ENCODE results near the gene FBXO10. TPM values are rescaled to one million over a fixed set of nuclear protein-coding genes. Genes with fewer than 3 reads are reported as not detected.

Gene FBXO10
- total RNA-seq, 5 donors from 2014 or later (not counting 1 experiment from before 2014, with no cell fraction given) = 2.9 to 5.0 (median 3.8) TPM

DNA sequence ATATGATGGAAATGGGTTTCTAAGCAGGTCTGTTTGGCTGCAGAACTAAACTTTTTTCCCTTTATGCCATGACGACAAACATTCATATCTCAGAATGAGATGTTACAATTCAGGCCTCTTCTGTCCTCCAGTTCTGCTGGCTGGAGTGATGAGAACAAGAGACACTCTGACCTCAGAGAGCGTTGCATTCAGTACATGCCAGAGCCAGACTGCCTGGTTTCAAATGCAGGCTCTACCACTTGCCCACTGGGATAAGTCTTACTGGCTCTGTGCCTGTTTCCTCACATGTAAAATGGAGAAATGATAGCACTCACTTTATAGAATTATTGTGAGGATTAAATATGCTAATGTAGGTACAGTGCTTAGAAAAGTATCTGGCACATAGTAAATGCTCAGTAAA lies 41.0 kb upstream of the FBXO10 start:
- H3K27me3 ChIP-seq (replicated peaks in 1 of 2; ENCODE audit: control insufficient read depth in 2 of 2, extremely low read depth in 1 of 2, insufficient read depth in 2 of 2, low read length in 1 of 2) = no peaks in the 10 kb centered on the region
- H3K4me3 ChIP-seq (ENCODE audit: control insufficient read depth in 1 of 2, extremely low read depth in 1 of 2, low read length in 1 of 2) = no peak overlapping the region
- no peaks in the 10 kb centered on the region for H3K4me1 ChIP-seq (ENCODE audit: control insufficient read depth in 1 of 2, extremely low read depth in 1 of 2, insufficient read depth in 2 of 2, low read length in 2 of 2)
- ChIA-PET POLR2A (no interaction called here), CTCF (no interaction called here)
- no peak for ATAC-seq (replicated peaks in 1 of 4)
- Mint-ChIP-seq H3K27ac (no peak overlapping the region), H3K4me1 (no peaks in the 10 kb centered on the region), H3K4me3 (no peak overlapping the region), H3K27me3 (peaks cover 0 to 14% of the 10 kb centered on the region in 2 donors), H3K36me3 (no peaks in the 10 kb centered on the region), H3K9me3 (no peaks in the 10 kb centered on the region)
- H3K27ac ChIP-seq (ENCODE audit: low read length) = no peak overlapping the region
- DNase-seq = no peak
- WGBS (ENCODE audit: insufficient coverage) = 75% methylated on average over 2 of the region's 2 CpGs
- H3K9me3 ChIP-seq = no peaks in the 10 kb centered on the region
- no peaks in the 10 kb centered on the region for H3K36me3 ChIP-seq (ENCODE audit: control insufficient read depth in 2 of 2, extremely low read depth in 1 of 2, insufficient read depth in 1 of 2, low read length in 1 of 2)

DNA sequence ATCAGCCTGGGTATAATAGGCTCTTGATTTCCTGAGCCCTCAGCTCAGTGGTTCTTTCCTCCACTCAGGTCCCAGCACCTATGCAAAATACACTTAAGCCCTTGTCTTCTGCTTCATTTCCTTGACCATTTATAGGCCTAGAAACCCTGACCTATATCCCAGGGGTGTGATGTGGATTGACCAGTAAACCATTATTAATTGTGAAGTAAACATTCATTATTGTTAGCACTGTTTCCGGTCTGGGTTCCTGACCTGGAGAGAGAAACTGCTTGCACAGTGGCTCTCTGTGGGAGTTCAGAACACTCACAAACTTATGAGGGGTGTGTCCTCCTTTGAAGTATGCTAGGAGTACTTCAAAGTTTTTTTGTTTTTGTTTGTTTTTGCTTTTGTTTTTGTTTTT lies 35.8 kb upstream of the FBXO10 start:
- Histone ChIP-seq H3K9me3 (no peaks in the 10 kb centered on the region), H3K4me1 (ENCODE audit: control insufficient read depth in 1 of 2, extremely low read depth in 1 of 2, insufficient read depth in 2 of 2, low read length in 2 of 2) (no peaks in the 10 kb centered on the region), H3K27ac (ENCODE audit: low read length) (no peak overlapping the region), H3K27me3 (replicated peaks in 1 of 2; ENCODE audit: control insufficient read depth in 2 of 2, extremely low read depth in 1 of 2, insufficient read depth in 2 of 2, low read length in 1 of 2) (peaks cover 0 to 5% of the 10 kb centered on the region in 2 experiments), H3K4me3 (ENCODE audit: control insufficient read depth in 1 of 2, extremely low read depth in 1 of 2, low read length in 1 of 2) (no peak overlapping the region), H3K36me3 (ENCODE audit: control insufficient read depth in 2 of 2, extremely low read depth in 1 of 2, insufficient read depth in 1 of 2, low read length in 1 of 2) (no peaks in the 10 kb centered on the region)
- ChIA-PET CTCF (interaction anchor here (0.5 to 1.0 kb wide), 2 partner anchors 8 to 18 kb away, joined by 3 to 4 read pairs; no protein-coding TSS in a partner anchor), POLR2A (no interaction called here)
- WGBS (ENCODE audit: insufficient coverage) = no CpG with 5 or more reads among the region's 1 CpG
- H3K36me3 Mint-ChIP-seq = no peaks in the 10 kb centered on the region
- H3K9me3 Mint-ChIP-seq = no peaks in the 10 kb centered on the region
- no peak for ATAC-seq (replicated peaks in 1 of 4)
- H3K4me3 Mint-ChIP-seq = no peak overlapping the region
- no peaks in the 10 kb centered on the region for H3K4me1 Mint-ChIP-seq
- peaks cover 11 to 17% of the 10 kb centered on the region in 2 donors for H3K27me3 Mint-ChIP-seq
- no peak overlapping the region for H3K27ac Mint-ChIP-seq
- DNase-seq = no peak

DNA sequence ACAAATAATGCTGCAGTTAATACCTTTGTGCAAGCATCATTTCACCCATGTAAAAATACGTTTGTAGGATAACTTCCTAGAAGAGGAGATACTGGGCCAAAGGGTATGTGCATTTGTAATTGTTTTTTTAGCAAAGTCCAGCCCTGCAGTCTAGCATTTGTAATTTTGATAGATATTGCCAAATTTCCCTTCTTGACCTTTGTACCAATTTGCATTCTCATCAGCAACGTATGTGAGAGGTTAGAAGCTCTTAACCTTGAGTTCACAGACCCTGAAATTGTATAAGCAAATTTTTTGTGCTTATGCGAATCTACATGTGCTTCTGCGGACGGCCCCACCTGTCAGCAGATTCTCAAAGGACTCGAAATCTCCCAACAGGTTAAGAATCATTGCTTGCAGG lies 34.8 kb upstream of the FBXO10 start:
- Mint-ChIP-seq H3K4me1 (no peaks in the 10 kb centered on the region), H3K9me3 (no peaks in the 10 kb centered on the region), H3K36me3 (no peaks in the 10 kb centered on the region), H3K27ac (no peak overlapping the region), H3K4me3 (no peak overlapping the region), H3K27me3 (peaks cover 11 to 17% of the 10 kb centered on the region in 2 donors)
- Histone ChIP-seq H3K36me3 (ENCODE audit: control insufficient read depth in 2 of 2, extremely low read depth in 1 of 2, insufficient read depth in 1 of 2, low read length in 1 of 2) (no peaks in the 10 kb centered on the region), H3K27ac (ENCODE audit: low read length) (no peak overlapping the region), H3K27me3 (replicated peaks in 1 of 2; ENCODE audit: control insufficient read depth in 2 of 2, extremely low read depth in 1 of 2, insufficient read depth in 2 of 2, low read length in 1 of 2) (peaks cover 0 to 6% of the 10 kb centered on the region in 2 experiments), H3K4me3 (ENCODE audit: control insufficient read depth in 1 of 2, extremely low read depth in 1 of 2, low read length in 1 of 2) (no peak overlapping the region), H3K4me1 (ENCODE audit: control insufficient read depth in 1 of 2, extremely low read depth in 1 of 2, insufficient read depth in 2 of 2, low read length in 2 of 2) (no peaks in the 10 kb centered on the region), H3K9me3 (no peaks in the 10 kb centered on the region)
- no peak for DNase-seq
- no CpG with 5 or more reads among the region's 6 CpGs for WGBS (ENCODE audit: insufficient coverage)
- POLR2A ChIA-PET = no interaction called here
- CTCF ChIA-PET = interaction anchor here in 1 of 2 donors (1.0 kb wide), 1 partner anchor 8 kb away, joined by 4 read pairs; no protein-coding TSS in a partner anchor
- ATAC-seq (replicated peaks in 1 of 4) = no peak

DNA sequence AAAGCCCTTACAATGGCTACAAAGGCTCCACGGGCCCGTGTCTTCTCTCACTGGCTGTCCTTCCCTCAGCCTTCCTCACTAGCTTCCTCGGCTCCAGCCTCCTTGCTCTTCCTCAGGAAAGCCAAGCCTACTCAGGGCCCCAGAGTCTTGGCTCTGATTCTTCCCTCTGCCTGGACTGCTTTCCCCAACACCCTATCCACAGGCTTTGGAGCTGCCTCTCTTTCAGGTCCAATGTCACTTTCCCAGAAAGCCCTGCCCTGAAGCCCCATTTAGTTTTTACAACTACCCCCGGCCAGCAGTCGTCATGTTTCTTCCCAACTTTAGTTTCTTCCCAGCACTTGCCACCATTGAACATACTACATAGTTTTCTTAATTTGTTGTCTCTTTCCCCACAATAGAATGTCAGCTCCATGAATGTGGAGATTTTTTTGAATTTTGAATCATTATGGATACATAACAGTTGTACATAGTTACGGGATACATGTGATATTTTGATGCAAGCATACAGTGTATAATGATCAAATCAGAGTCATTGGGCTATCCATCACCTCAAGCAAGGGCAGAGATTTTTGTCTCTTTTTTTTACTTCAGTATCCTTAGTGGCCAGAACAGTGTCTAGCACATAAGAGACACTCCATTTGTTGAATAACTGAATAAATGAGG lies 33.7 kb upstream of the FBXO10 start:
- DNase-seq (no peak), ATAC-seq (replicated peaks in 1 of 4) (no peak)
- Mint-ChIP-seq H3K27me3 (peaks cover 11 to 17% of the 10 kb centered on the region in 2 donors), H3K36me3 (no peaks in the 10 kb centered on the region), H3K4me1 (no peaks in the 10 kb centered on the region), H3K9me3 (no peaks in the 10 kb centered on the region), H3K4me3 (no peak overlapping the region), H3K27ac (no peak overlapping the region)
- Histone ChIP-seq H3K36me3 (ENCODE audit: control insufficient read depth in 2 of 2, extremely low read depth in 1 of 2, insufficient read depth in 1 of 2, low read length in 1 of 2) (no peaks in the 10 kb centered on the region), H3K4me3 (ENCODE audit: control insufficient read depth in 1 of 2, extremely low read depth in 1 of 2, low read length in 1 of 2) (no peak overlapping the region), H3K27me3 (replicated peaks in 1 of 2; ENCODE audit: control insufficient read depth in 2 of 2, extremely low read depth in 1 of 2, insufficient read depth in 2 of 2, low read length in 1 of 2) (peaks cover 0 to 10% of the 10 kb centered on the region in 2 experiments), H3K27ac (ENCODE audit: low read length) (no peak overlapping the region), H3K4me1 (ENCODE audit: control insufficient read depth in 1 of 2, extremely low read depth in 1 of 2, insufficient read depth in 2 of 2, low read length in 2 of 2) (no peaks in the 10 kb centered on the region), H3K9me3 (no peaks in the 10 kb centered on the region)
- POLR2A ChIA-PET = no interaction called here
- CTCF ChIA-PET = no interaction called here
- 58% methylated on average over 3 of the region's 6 CpGs for WGBS (ENCODE audit: insufficient coverage)

DNA sequence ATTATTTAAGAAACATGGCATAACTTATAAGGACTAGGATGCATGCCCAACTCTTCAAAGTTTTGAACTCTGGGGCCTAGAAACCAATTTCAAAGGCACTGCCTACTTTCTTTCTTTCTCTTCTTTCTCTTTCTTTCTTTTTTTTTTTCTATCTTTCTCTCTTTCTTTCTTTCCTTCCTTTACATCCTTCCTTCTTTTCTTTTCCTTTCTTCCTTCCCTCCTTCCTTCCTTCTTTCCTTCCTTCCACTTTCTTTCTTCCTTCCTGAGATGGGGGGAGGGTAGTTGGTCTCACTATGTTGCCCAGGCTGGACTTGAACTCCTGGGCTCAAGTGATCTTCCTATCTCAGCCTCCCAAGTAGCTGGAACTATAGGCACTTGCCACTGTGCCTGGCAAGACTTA lies 32.1 kb upstream of the FBXO10 start:
- Mint-ChIP-seq H3K36me3 (no peaks in the 10 kb centered on the region), H3K27me3 (peaks cover 18% of the 10 kb centered on the region in 2 donors), H3K27ac (no peak overlapping the region), H3K4me1 (no peaks in the 10 kb centered on the region), H3K9me3 (no peaks in the 10 kb centered on the region), H3K4me3 (no peak overlapping the region)
- CTCF ChIA-PET = no interaction called here
- no peak overlapping the region for H3K4me3 ChIP-seq (ENCODE audit: control insufficient read depth in 1 of 2, extremely low read depth in 1 of 2, low read length in 1 of 2)
- no peak overlapping the region for H3K27ac ChIP-seq (ENCODE audit: low read length)
- DNase-seq = no peak
- H3K4me1 ChIP-seq (ENCODE audit: control insufficient read depth in 1 of 2, extremely low read depth in 1 of 2, insufficient read depth in 2 of 2, low read length in 2 of 2) = no peaks in the 10 kb centered on the region
- POLR2A ChIA-PET = interaction anchor here in 1 of 2 donors (0.8 kb wide), 1 partner anchor 263 kb away, joined by 14 read pairs; no protein-coding TSS in a partner anchor
- peaks cover 0 to 10% of the 10 kb centered on the region in 2 experiments for H3K27me3 ChIP-seq (replicated peaks in 1 of 2; ENCODE audit: control insufficient read depth in 2 of 2, extremely low read depth in 1 of 2, insufficient read depth in 2 of 2, low read length in 1 of 2)
- H3K36me3 ChIP-seq (ENCODE audit: control insufficient read depth in 2 of 2, extremely low read depth in 1 of 2, insufficient read depth in 1 of 2, low read length in 1 of 2) = no peaks in the 10 kb centered on the region
- H3K9me3 ChIP-seq = no peaks in the 10 kb centered on the region
- no peak for ATAC-seq (replicated peaks in 1 of 4)

DNA sequence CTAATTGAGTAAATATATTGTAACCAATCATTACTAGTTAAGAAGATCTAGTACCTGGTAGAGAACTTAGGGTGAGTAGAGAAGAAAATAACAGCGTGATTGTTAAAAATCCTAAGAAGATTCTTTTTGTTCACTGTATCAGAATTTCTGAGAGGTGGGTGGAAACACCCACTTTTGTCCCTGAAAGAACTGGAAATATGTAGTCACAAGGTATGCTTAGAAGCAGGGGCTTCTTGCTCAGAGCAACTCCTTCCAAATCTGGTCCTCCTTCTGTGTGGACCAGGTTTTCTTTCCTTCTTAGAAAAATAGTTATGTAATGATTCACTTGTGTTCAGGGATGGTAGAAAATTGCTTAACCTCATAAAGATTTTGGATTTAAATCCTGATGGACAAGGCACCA lies 28.1 kb upstream of the FBXO10 start:
- POLR2A ChIA-PET = no interaction called here
- CTCF ChIA-PET = no interaction called here
- H3K9me3 Mint-ChIP-seq = no peaks in the 10 kb centered on the region
- Histone ChIP-seq H3K27me3 (replicated peaks in 1 of 2; ENCODE audit: control insufficient read depth in 2 of 2, extremely low read depth in 1 of 2, insufficient read depth in 2 of 2, low read length in 1 of 2) (peaks cover 2 to 18% of the 10 kb centered on the region in 2 experiments), H3K9me3 (no peaks in the 10 kb centered on the region), H3K27ac (ENCODE audit: low read length) (no peak overlapping the region), H3K36me3 (ENCODE audit: control insufficient read depth in 2 of 2, extremely low read depth in 1 of 2, insufficient read depth in 1 of 2, low read length in 1 of 2) (no peaks in the 10 kb centered on the region), H3K4me1 (ENCODE audit: control insufficient read depth in 1 of 2, extremely low read depth in 1 of 2, insufficient read depth in 2 of 2, low read length in 2 of 2) (no peaks in the 10 kb centered on the region), H3K4me3 (ENCODE audit: control insufficient read depth in 1 of 2, extremely low read depth in 1 of 2, low read length in 1 of 2) (no peak overlapping the region)
- H3K4me3 Mint-ChIP-seq = no peak overlapping the region
- no peak overlapping the region for H3K27ac Mint-ChIP-seq
- ATAC-seq (replicated peaks in 1 of 4) (no peak), DNase-seq (no peak)
- peaks cover 23 to 31% of the 10 kb centered on the region in 2 donors for H3K27me3 Mint-ChIP-seq
- WGBS (ENCODE audit: insufficient coverage) = no CpG with 5 or more reads among the region's 1 CpG
- no peaks in the 10 kb centered on the region for H3K36me3 Mint-ChIP-seq
- H3K4me1 Mint-ChIP-seq = no peaks in the 10 kb centered on the region

Measured in T-cell (primary cell).